ENCODE results near the gene NPHP4. TPM values are rescaled to one million over a fixed set of nuclear protein-coding genes. Genes with fewer than 3 reads are reported as not detected.

The NPHP4 gene
- total RNA-seq, 2 experiments from 2014 or later, result 15.4 to 20.3 TPM

- H3K9me3 Mint-ChIP-seq (ENCODE audit: low read depth), result no peaks in the 10 kb centered on the region
- peaks cover 7% of the 10 kb centered on the region for H3K4me1 Mint-ChIP-seq
- ATAC-seq (no peak), DNase-seq (peak; percentile 23)
- no peaks in the 10 kb centered on the region for H3K36me3 Mint-ChIP-seq
- CTCF ChIA-PET, result interaction anchor here (1.5 kb wide), 1 partner anchor 8 kb away, joined by 3 read pairs; no protein-coding TSS in a partner anchor
- no peak overlapping the region for H3K27ac Mint-ChIP-seq
- no peak overlapping the region for H3K4me3 Mint-ChIP-seq
- no peaks in the 10 kb centered on the region for H3K27me3 Mint-ChIP-seq
These were observed 72.0 kb downstream of the NPHP4 start for GRCh38 chr1:5920201-5920600.

- no peak overlapping the region for H3K4me3 Mint-ChIP-seq
- peaks cover 7% of the 10 kb centered on the region for H3K4me1 Mint-ChIP-seq
- no peak overlapping the region for H3K27ac Mint-ChIP-seq
- ATAC-seq (no peak), DNase-seq (no peak)
- CTCF ChIA-PET, result interaction anchor here (1.3 kb wide), 1 partner anchor 8 kb away, joined by 4 read pairs; no protein-coding TSS in a partner anchor
- H3K27me3 Mint-ChIP-seq, result no peaks in the 10 kb centered on the region
- no peaks in the 10 kb centered on the region for H3K9me3 Mint-ChIP-seq (ENCODE audit: low read depth)
- H3K36me3 Mint-ChIP-seq, result no peaks in the 10 kb centered on the region
These were observed 74.0 kb downstream of the NPHP4 start for GRCh38 chr1:5918275-5918649.

GRCh38 chr1:5917591-5918274 lies 74.5 kb downstream of the NPHP4 start:
- Mint-ChIP-seq H3K4me1 (peaks cover 7% of the 10 kb centered on the region), H3K27me3 (no peaks in the 10 kb centered on the region), H3K27ac (no peak overlapping the region), H3K36me3 (no peaks in the 10 kb centered on the region), H3K4me3 (no peak overlapping the region), H3K9me3 (ENCODE audit: low read depth) (no peaks in the 10 kb centered on the region)
- CTCF ChIA-PET, result interaction anchor here (1.3 to 1.7 kb wide), 2 partner anchors 9 to 12 kb away, joined by 4 to 5 read pairs; no protein-coding TSS in a partner anchor
- peak; percentile 37 for DNase-seq
- ATAC-seq, result no peak

- no peaks in the 10 kb centered on the region for H3K27me3 Mint-ChIP-seq
- CTCF ChIA-PET, result interaction anchor here (1.3 to 1.7 kb wide), 3 partner anchors 9 to 279 kb away, joined by 3 to 5 read pairs (median 4); no protein-coding TSS in a partner anchor
- H3K27ac Mint-ChIP-seq, result no peak overlapping the region
- H3K36me3 Mint-ChIP-seq, result no peaks in the 10 kb centered on the region
- no peak overlapping the region for H3K4me3 Mint-ChIP-seq
- peaks cover 7% of the 10 kb centered on the region for H3K4me1 Mint-ChIP-seq
- DNase-seq, result no peak
- ATAC-seq, result no peak
- H3K9me3 Mint-ChIP-seq (ENCODE audit: low read depth), result no peaks in the 10 kb centered on the region
These were observed 75.0 kb downstream of the NPHP4 start for GRCh38 chr1:5917281-5917590.

- peaks cover 7% of the 10 kb centered on the region for H3K4me1 Mint-ChIP-seq
- H3K9me3 Mint-ChIP-seq (ENCODE audit: low read depth), result no peaks in the 10 kb centered on the region
- H3K27me3 Mint-ChIP-seq, result no peaks in the 10 kb centered on the region
- CTCF ChIA-PET, result interaction anchor here (1.5 to 1.7 kb wide), 4 partner anchors 13 to 402 kb away, joined by 3 to 5 read pairs (median 4); no protein-coding TSS in a partner anchor
- no peak for ATAC-seq
- H3K36me3 Mint-ChIP-seq, result no peaks in the 10 kb centered on the region
- peak; percentile 23 for DNase-seq
- no peak overlapping the region for H3K4me3 Mint-ChIP-seq
- no peak overlapping the region for H3K27ac Mint-ChIP-seq
These were observed 75.5 kb downstream of the NPHP4 start for GRCh38 chr1:5916572-5917280.

GRCh38 chr1:5915587-5916571 lies 76.3 kb downstream of the NPHP4 start:
- peak overlapping the region; percentile 21 for H3K27ac Mint-ChIP-seq
- peaks cover 7% of the 10 kb centered on the region for H3K4me1 Mint-ChIP-seq
- no peaks in the 10 kb centered on the region for H3K36me3 Mint-ChIP-seq
- DNase-seq, result peak; percentile 50
- CTCF ChIA-PET, result interaction anchor here (0.7 to 1.7 kb wide), 5 partner anchors 10 to 401 kb away, joined by 3 to 5 read pairs (median 4); no protein-coding TSS in a partner anchor
- no peak overlapping the region for H3K4me3 Mint-ChIP-seq
- no peaks in the 10 kb centered on the region for H3K9me3 Mint-ChIP-seq (ENCODE audit: low read depth)
- peak; percentile 60 for ATAC-seq
- no peaks in the 10 kb centered on the region for H3K27me3 Mint-ChIP-seq

- H3K36me3 Mint-ChIP-seq, result no peaks in the 10 kb centered on the region
- H3K4me1 Mint-ChIP-seq, result peaks cover 7% of the 10 kb centered on the region
- no peak for ATAC-seq
- H3K27me3 Mint-ChIP-seq, result no peaks in the 10 kb centered on the region
- H3K9me3 Mint-ChIP-seq (ENCODE audit: low read depth), result no peaks in the 10 kb centered on the region
- DNase-seq, result peak; percentile 34
- CTCF ChIA-PET, result interaction anchor here (1.5 kb wide), 1 partner anchor 169 kb away, joined by 5 read pairs; no protein-coding TSS in a partner anchor
- H3K4me3 Mint-ChIP-seq, result no peak overlapping the region
- H3K27ac Mint-ChIP-seq, result no peak overlapping the region
These were observed 77.4 kb downstream of the NPHP4 start for GRCh38 chr1:5914676-5915365.

GRCh38 chr1:5913876-5914275 lies 78.3 kb downstream of the NPHP4 start:
- Mint-ChIP-seq H3K4me3 (no peak overlapping the region), H3K36me3 (no peaks in the 10 kb centered on the region), H3K4me1 (peaks cover 7% of the 10 kb centered on the region), H3K9me3 (ENCODE audit: low read depth) (no peaks in the 10 kb centered on the region), H3K27me3 (no peaks in the 10 kb centered on the region), H3K27ac (no peak overlapping the region)
- ATAC-seq (no peak), DNase-seq (peak; percentile 31)
- CTCF ChIA-PET, result interaction anchor here (0.8 kb wide), 1 partner anchor 33 kb away, joined by 3 read pairs; no protein-coding TSS in a partner anchor

- ATAC-seq (no peak), DNase-seq (peak; percentile 25)
- H3K4me1 Mint-ChIP-seq, result peaks cover 7% of the 10 kb centered on the region
- no peak overlapping the region for H3K27ac Mint-ChIP-seq
- no peaks in the 10 kb centered on the region for H3K36me3 Mint-ChIP-seq
- no peaks in the 10 kb centered on the region for H3K9me3 Mint-ChIP-seq (ENCODE audit: low read depth)
- CTCF ChIA-PET, result no interaction called here
- H3K27me3 Mint-ChIP-seq, result no peaks in the 10 kb centered on the region
- no peak overlapping the region for H3K4me3 Mint-ChIP-seq
These were observed 79.0 kb downstream of the NPHP4 start for GRCh38 chr1:5913078-5913845.

GRCh38 chr1:5911871-5912271 lies 80.4 kb downstream of the NPHP4 start:
- ATAC-seq (no peak), DNase-seq (peak; percentile 12)
- no peaks in the 10 kb centered on the region for H3K36me3 Mint-ChIP-seq
- peaks cover 7% of the 10 kb centered on the region for H3K4me1 Mint-ChIP-seq
- CTCF ChIA-PET, result interaction anchor here (0.6 to 0.7 kb wide), 2 partner anchors 18 to 321 kb away, joined by 3 read pairs; no protein-coding TSS in a partner anchor
- H3K27ac Mint-ChIP-seq, result no peak overlapping the region
- no peaks in the 10 kb centered on the region for H3K9me3 Mint-ChIP-seq (ENCODE audit: low read depth)
- no peaks in the 10 kb centered on the region for H3K27me3 Mint-ChIP-seq
- H3K4me3 Mint-ChIP-seq, result no peak overlapping the region

GRCh38 chr1:5911157-5911556 lies 81.1 kb downstream of the NPHP4 start:
- Mint-ChIP-seq H3K4me1 (peaks cover 6% of the 10 kb centered on the region), H3K27ac (no peak overlapping the region), H3K36me3 (no peaks in the 10 kb centered on the region), H3K9me3 (ENCODE audit: low read depth) (no peaks in the 10 kb centered on the region), H3K4me3 (no peak overlapping the region), H3K27me3 (no peaks in the 10 kb centered on the region)
- ATAC-seq, result no peak
- DNase-seq, result peak; percentile 28
- CTCF ChIA-PET, result no interaction called here

GRCh38 chr1:5910666-5911065 lies 81.6 kb downstream of the NPHP4 start:
- Mint-ChIP-seq H3K36me3 (no peaks in the 10 kb centered on the region), H3K27ac (no peak overlapping the region), H3K4me3 (no peak overlapping the region), H3K9me3 (ENCODE audit: low read depth) (no peaks in the 10 kb centered on the region), H3K27me3 (no peaks in the 10 kb centered on the region), H3K4me1 (peaks cover under 1% of the 10 kb centered on the region)
- ATAC-seq (no peak), DNase-seq (no peak)
- CTCF ChIA-PET, result no interaction called here

Measured in activated CD8-positive, alpha-beta memory T cell treated with anti-CD3 and anti-CD28 coated beads, Interleukin-2, amount 10 ng/mL, durations not matched to agents 7 days and 5 days (primary cell).